Body of pancreas (tissue), 4 donors: Measurements from ENCODE around the gene BBOX1. TPM values are rescaled to one million over a fixed set of nuclear protein-coding genes. Genes with fewer than 3 reads are reported as not detected.

ENCODE experiments used
- ATAC-seq: fragments of 150-250 bp; one replicate; pipeline ENCODE4 v1.9.1; 2016
- DNase-seq, 4 donors: peaks; one replicate each; pipeline ENCODE4 v3.0.0-alpha.2; 2019
- H3K27ac ChIP-seq, 4 donors: fragments of 200-600 bp; sonication (generic); 1 replicate in 3 of 4; 2 replicates in 1 of 4; pipeline versions ENCODE4 v1.5.1 to v1.6.1; 2016 to 2019; ENCODE audit warnings: mild to moderate bottlenecking in 1 of 4, mixed read lengths in 1 of 4, moderate library complexity in 1 of 4
- H3K27me3 ChIP-seq, 2 donors: fragments of 200-600 bp; sonication (generic); one replicate each; pipeline ENCODE4 v1.6.0; 2016; ENCODE audit warnings: mild to moderate bottlenecking in 1 of 2
- H3K36me3 ChIP-seq, 2 donors: fragments of 200-600 bp; sonication (generic); replicated peaks in 1 of 2; 2 replicates each; pipeline ENCODE4 v1.5.1; 2016; ENCODE audit warnings: low read depth in 2 of 2; ENCODE audit not compliant: insufficient read depth in 1 of 2
- H3K4me1 ChIP-seq: fragments of 200-600 bp; sonication (generic); one replicate; pipeline ENCODE4 v1.6.0; 2016
- H3K4me3 ChIP-seq, 2 donors: fragments of 200-600 bp; sonication (generic); 1 replicate in 1 of 2; 2 replicates in 1 of 2; pipeline ENCODE4 v1.5.1; 2016 to 2019
- H3K9me3 ChIP-seq, 3 donors: fragments of 200-600 bp; sonication (generic); 1 replicate in 2 of 3; 2 replicates in 1 of 3; pipeline ENCODE4 v1.5.1; 2016
- CTCF ChIP-seq, 7 experiments: fragments of 450-650 bp in 4 of 7; fragments of 200-600 bp in 3 of 7; sonication (generic) in 3 of 7; IDR thresholded peaks; one replicate each; pipeline ENCODE4 v1.5.1; 2016 to 2019; ENCODE audit warnings: antibody characterized with exemption in 7 of 7
- POLR2A ChIP-seq, 3 donors: fragments of 450-650 bp; IDR thresholded peaks; one replicate each; pipeline ENCODE4 v1.6.1; 2016; ENCODE audit warnings: antibody characterized with exemption in 3 of 3, mild to moderate bottlenecking in 2 of 3
- WGBS, 2 donors: methylation state at CpG; one replicate each; pipeline ENCODE4 v1.1.5; 2017; 5-methylcytosine and 5-hydroxymethylcytosine counted together
- intact Hi-C: fragments of 100-400 bp; cut with DNase I; formaldehyde crosslinking; loops from one replicate; pipeline ENCODE4 v1.15.1; 2023
- total RNA-seq, 2 donors: library from RNA; depleted of rRNA; stranded (reverse); fragments of >200 nt; gene quantifications; one replicate each; pipeline ENCODE4 v1.1.0, GENCODE V29; 2016

Gene BBOX1
- total RNA-seq, 2 donors from 2014 or later = not detected

- Histone ChIP-seq H3K4me3 (no peak overlapping the region), H3K36me3 (no peaks in the 10 kb centered on the region), H3K27me3 (no peaks in the 10 kb centered on the region), H3K9me3 (no peaks in the 10 kb centered on the region), H3K4me1 (no peaks in the 10 kb centered on the region), H3K27ac (no peak overlapping the region)
- DNase-seq (no peak), ATAC-seq (no peak)
- intact Hi-C loops = no loop called here
- TF ChIP-seq CTCF (IDR thresholded peaks at IDR 0.05) (no peak), POLR2A (IDR thresholded peaks at IDR 0.05) (no peak)
- WGBS, 2 donors = 87 to 93% methylated on average over 1 of the region's 1 CpG
Observed at GRCh38 chr11:27085111-27085510, 44.5 kb downstream of the BBOX1 start.

- no peaks in the 10 kb centered on the region for H3K4me1 ChIP-seq
- H3K27me3 ChIP-seq = no peaks in the 10 kb centered on the region
- TF ChIP-seq CTCF (IDR thresholded peaks at IDR 0.05) = no peak
- no peak for TF ChIP-seq POLR2A (IDR thresholded peaks at IDR 0.05)
- no peak overlapping the region for H3K4me3 ChIP-seq
- peaks cover 0 to 3% (median 0%) of the 10 kb centered on the region in 3 donors for H3K9me3 ChIP-seq
- ATAC-seq = no peak
- intact Hi-C loops = no loop called here
- 0 to 15% methylated on average over 1 of the region's 1 CpG for WGBS, 2 donors
- H3K36me3 ChIP-seq = no peaks in the 10 kb centered on the region
- H3K27ac ChIP-seq = no peak overlapping the region
- DNase-seq = no peak
Observed at GRCh38 chr11:27085605-27086004, 45.0 kb downstream of the BBOX1 start.

GRCh38 chr11:27087432-27087831, 46.8 kb downstream of the BBOX1 start:
- TF ChIP-seq POLR2A (IDR thresholded peaks at IDR 0.05) = no peak
- no peak for TF ChIP-seq CTCF (IDR thresholded peaks at IDR 0.05)
- ATAC-seq (no peak), DNase-seq (no peak)
- no peaks in the 10 kb centered on the region for H3K27me3 ChIP-seq
- intact Hi-C loops = no loop called here
- peaks cover 0 to 5% (median 0%) of the 10 kb centered on the region in 3 donors for H3K9me3 ChIP-seq
- no peak overlapping the region for H3K4me3 ChIP-seq
- 72 to 74% methylated on average over 2 of the region's 2 CpGs for WGBS, 2 donors
- no peak overlapping the region for H3K27ac ChIP-seq
- no peaks in the 10 kb centered on the region for H3K4me1 ChIP-seq
- H3K36me3 ChIP-seq = no peaks in the 10 kb centered on the region

- no peak overlapping the region for H3K27ac ChIP-seq
Observed at GRCh38 chr11:27088353-27088752, 47.7 kb downstream of the BBOX1 start.

More at GRCh38 chr11:27088353-27088752, 47.7 kb downstream of the BBOX1 start:
- no peaks in the 10 kb centered on the region for H3K36me3 ChIP-seq
- DNase-seq = no peak
- ATAC-seq = no peak
- no peak for TF ChIP-seq CTCF (IDR thresholded peaks at IDR 0.05)
- no peak for TF ChIP-seq POLR2A (IDR thresholded peaks at IDR 0.05)
- H3K4me1 ChIP-seq = no peaks in the 10 kb centered on the region
- H3K27me3 ChIP-seq = no peaks in the 10 kb centered on the region
- no peak overlapping the region for H3K4me3 ChIP-seq
- peaks cover 0 to 5% (median 0%) of the 10 kb centered on the region in 3 donors for H3K9me3 ChIP-seq
- intact Hi-C loops = no loop called here
